ENCODE data around the gene AKAP13.
A peak's percentile ranks its signal among the peaks of the same experiment; 100 is the strongest.
"Not testable (repeated sequence)": the region's sequence is repeated elsewhere in the genome, so short reads cannot be mapped to it uniquely, and the experiment has no call there.

Gene AKAP13

DNA sequence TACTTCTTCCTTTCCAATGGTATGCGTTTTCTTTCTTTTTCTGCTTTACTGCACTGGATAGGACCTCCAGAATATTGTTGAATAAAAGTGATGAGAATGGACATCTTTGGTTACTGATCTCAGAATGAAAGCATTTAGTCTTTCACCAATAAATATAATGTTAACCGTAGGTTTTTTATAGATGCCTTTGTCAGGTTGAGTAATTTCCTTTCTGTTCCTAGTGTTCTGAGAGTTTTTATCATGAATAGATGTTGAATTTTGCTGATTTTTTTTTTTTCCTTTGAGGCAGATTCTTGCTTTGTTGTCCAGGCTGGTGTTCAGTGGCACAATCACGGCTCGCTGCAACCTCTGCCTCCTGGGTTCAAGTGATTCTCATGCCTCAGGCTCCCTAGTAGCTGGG is 255.9 kb downstream of the AKAP13 start:
- no peak for DNase-seq

- DNase-seq = peak; percentile 67
Measured at GRCh38 chr15:85639752-85640381, 259.5 kb downstream of the AKAP13 start.

- no peak for DNase-seq
Measured at GRCh38 chr15:85642065-85642692, 261.8 kb downstream of the AKAP13 start.

DNA sequence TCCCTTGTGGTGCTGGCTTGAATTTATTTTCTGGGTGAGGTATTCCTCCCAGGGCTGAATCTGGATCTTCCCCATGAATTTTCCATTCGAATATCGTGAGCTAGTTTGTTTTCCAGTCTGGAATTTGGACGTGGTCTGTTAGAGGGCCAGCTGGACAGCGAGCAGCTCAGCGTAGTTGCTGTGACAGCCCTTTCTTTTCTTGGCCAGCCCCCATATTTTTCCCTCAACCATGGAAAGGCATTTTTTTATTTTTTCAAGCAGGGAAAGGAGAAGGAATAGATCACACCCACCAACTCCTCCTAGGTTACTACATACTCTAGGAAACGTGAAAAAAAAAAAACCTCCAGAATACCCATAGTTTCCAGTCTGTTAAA is 262.3 kb downstream of the AKAP13 start:
- DNase-seq = peak; percentile 34

DNA sequence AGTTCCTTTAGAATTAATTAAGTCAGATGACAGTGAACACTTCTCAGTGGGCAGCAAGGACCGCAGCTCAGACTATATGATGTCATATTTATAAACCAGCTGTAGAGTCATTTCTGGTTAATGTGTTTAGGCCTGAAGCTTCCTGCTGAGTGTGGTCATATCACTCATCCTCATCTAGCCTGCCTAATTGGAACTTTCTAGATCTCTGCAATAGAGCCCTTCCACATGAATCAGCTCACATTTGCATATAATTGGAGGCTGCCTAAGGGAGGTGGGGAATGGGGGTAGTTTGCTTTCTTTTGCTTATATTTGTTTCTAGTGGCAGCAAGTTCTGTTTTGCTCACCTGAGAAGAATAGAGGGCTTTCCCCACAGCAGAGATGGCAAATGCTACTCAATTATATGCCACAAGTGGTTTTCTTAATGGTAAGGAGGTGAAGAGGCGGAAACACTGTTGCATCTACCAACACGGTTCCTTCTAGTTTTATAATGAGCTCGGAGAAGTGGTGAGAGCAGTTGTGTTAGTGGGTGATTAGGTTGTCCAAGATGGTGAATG is 266.2 kb downstream of the AKAP13 start:
- peak; percentile 97 for DNase-seq

- DNase-seq = peak; percentile 98
Measured at GRCh38 chr15:85649372-85649771, 269.0 kb downstream of the AKAP13 start.

DNA sequence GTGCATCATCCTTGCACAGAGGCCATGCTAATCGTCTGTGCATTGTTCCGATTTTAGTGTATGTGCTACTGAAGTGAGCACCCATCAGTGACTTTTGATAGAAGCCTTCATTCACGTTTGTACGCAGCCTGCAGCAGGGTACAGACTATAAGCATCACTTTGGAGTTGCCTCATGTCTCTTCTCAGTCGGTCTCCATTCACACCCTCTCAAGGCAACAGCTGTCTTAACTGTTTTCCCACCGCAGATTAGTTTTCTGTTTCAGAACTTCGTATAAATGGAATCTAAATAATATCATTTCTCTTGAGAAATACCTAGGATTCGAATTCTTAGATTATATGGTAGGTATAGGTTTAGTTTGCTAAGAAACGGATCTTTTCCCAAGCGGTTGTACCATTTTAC is 271.1 kb downstream of the AKAP13 start:
- DNase-seq = no peak

DNA sequence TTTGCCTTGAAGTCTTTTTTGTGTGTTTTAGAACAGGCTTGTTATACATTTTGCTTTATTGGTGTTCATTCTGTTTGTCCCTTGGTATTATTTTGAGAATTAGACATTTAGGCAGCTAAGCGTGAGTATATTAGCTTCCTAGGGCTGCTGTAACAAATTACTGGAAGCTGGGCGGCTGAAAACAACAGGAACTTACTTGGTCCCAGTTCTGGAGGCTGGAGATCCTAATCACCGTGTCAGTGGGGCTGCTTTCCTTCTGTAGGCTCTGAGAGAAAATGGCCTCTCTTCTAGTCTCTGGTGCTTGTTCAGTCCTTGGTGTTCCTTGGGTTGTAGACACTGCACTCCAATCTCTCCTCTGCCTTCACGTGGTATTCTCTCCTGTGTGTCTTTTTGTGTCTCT is 272.1 kb downstream of the AKAP13 start:
- no peak for DNase-seq

DNA sequence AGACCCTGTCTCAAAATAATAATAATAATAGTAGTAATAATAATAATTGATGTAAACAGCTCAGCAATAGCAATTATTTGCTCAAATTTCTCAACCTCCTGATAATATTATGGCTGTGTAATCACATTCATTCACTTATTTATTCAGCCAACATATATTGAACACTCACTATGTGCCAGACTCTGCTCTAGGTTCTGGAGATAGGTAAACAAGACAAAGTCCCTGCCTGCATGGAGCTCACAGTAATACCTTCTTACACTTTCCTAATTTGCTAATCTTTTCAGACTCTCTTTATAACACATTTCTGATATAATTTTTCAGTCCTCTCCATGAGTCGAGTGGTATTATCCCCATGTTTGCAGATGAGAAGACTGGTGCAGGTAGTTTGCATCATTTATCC is 276.7 kb downstream of the AKAP13 start:
- no peak for DNase-seq

DNA sequence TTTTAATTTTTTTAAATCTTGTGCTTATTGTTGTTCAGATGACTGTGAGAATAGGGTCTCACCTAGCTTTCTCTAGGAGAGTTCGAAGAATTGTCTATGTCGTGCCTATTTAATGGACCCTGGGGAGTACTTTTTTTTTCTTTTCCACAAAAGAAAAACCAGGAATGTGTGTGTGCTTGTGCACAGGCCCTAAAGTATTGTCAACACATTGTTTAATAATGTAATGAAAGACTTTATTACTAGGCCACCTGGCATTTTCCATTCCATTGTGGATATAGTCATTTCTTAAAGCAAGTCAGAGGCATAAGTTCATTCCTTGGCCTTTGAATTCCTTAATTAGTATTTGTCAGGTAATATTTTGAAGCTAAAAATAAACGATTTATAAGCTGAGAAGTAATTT is 278.4 kb downstream of the AKAP13 start:
- no peak for DNase-seq

DNA sequence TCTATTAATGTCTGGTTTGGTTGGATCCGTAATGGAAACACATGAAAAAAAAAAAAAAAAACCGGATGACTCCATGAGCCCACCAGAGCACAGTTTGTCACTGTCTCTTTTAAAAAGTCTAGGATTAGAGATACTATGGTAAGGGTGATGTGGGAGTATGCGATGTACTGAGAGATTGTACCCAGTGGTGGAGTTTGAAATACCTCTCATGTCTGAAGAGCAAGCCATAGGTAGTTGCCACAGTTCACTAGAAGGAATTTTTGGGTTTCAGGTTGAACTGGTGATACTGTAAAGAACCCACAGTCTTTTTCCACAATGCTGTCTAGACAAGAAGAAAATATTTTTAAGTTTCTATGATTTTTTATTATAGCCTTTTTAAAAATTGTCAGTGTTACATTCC is 281.5 kb downstream of the AKAP13 start:
- no peak for DNase-seq

DNA sequence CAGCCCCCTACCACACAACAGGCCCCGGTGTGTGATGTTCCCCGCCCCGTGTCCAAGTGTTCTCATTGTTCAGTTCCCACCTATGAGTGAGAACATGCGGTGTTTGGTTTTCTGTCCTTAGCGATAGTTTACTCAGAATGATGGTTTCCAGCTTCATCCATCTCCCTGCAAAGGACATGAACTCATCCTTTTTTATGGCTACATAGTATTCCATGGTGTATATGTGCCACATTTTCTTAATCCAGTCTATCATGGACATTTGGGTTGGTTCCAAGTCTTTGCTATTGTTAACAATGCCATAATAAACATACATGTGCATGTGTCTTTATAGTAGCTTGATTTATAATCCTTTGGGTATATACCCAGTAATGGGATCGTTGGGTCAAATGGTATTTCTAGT is 285.3 kb downstream of the AKAP13 start:
- DNase-seq = not testable (repeated sequence)

DNA sequence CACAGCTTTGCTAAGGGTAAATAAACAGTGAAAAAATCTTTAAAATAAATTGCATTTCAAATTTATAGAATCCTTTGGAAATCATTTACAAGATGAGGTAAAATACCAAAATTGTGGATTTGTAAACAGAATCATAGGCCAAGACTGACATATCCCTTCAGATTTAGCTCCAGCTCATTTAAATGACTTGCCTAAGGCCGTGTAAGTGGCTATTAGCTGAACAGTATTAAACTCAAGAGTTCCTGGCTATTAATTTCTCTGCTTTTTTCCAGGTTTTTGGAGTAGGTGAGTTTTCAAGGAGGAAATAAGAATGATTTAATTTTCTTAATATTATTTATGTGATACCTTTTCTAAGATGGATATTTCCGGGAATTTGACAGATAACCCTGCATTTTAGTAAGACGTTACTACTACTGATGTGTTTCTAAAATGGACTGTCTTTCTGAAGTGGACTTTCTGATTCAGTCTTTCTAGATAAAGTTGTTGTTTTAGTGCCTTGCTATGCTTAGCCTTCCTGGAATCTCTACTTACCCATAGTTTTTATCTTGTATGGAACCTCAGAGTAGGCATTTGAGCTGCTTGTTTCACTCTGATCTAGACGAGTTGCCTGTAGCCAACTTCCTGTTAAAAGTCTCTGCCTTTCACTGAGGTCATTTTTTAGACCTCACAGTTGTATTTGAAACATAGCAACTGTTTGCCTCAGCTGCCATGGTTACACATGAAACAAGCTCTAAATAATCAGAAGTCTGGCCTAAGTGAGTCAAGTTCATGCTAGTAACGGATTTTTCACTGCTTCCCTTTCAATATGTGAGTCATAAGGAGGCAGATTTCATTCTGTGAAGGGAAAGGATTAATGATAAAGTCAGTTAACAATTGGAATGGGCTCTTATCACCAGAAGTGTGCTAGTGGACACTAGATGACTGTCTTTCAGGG is 287.4 kb downstream of the AKAP13 start:
- peak; percentile 98 for DNase-seq

DNA sequence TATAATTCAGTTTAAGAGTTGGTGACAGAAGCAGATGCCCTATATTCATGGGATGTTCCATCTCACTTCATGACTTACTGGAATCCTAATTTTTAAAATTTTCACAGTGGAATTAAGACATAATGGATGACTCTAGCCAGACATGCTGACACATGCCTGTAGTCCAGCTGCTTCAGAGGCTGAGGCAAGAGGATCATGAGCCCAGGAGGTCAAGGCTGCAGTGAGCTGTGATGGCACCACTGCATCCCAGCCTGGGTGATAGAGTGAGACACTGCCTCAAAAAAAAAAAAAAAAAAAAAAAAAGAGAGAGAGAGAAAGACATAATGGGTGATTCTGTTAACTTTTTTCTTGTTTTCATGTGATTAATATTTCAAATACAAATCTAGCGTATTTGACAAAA is 290.8 kb downstream of the AKAP13 start:
- DNase-seq = peak; percentile 24

GRCh38 chr15:85672332-85673084 is 292.1 kb downstream of the AKAP13 start:
- DNase-seq = no peak

DNA sequence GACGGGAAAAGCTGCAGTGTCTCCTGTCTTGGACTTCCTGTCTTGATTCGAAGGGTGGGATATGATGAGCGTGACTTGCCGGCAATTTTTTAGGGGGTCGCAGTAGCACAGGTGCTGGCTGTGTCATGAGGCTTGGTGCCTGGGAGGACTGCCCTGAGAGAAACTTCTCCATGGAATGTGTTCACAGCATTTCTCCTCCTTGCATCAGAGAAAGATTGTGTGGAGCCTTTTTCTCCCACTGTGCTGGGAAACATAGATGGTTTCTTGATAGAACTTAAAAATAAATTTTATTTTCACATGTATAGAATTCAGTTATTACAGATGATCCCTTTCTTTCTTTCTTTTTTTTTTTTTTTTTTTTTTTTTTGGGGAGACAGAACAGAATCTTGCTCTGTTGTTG is 292.9 kb downstream of the AKAP13 start:
- DNase-seq = no peak

DNA sequence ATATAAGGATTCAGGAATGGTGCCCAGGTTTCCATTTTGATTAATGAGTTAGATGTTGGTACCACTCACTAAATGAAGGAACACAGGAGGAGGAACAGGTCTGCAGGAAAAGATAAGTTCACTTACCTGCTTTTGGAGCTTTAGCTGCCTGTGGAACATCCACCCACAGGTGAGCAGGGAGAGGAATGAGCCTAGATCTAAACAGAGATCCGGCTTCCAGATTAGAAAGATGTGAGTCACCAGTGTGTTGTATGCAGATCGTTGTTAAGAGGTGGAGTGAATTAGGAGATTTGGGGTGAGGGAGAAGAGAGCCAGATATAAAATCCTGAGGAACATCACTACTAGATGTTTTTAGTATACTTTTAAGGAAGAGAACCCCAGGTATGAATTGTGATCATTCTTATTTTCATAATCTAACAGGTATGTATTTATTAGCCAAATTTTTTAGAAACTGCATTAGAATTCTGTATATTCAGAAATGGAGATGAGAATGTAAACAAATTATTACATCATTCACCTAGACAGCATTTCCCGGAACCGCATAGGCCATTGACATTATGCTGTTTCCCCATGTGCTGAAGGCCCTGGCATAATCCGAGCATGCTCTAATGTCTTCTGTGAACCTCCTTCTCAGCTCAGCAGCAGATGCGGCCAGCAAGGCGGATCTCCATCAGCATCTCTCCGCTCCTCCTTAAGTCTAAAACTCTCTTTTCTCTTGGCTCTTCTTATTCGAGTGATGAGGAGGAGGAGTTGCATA is 296.1 kb downstream of the AKAP13 start:
- no peak for DNase-seq

DNA sequence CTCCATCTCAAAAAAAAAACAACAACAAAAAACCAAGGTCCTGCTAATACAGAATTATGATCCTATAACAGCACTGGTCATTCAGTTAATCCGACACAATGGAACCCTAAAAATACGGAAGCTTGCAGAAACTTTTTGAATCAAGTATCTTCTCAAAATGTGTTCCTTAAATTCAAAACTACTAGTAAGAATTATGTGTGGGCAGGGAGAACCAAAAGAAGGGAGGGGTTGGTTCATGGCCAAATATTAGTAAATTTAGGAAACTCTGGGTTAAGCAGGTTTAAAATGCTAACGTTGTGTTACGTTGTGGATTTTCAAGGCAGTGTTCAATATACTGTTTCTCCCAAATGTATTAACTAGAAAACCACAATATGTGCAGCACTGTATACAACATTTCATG is 298.8 kb downstream of the AKAP13 start:
- peak; percentile 69 for DNase-seq

- no peak for DNase-seq
Measured at GRCh38 chr15:85681386-85681785, 301.0 kb downstream of the AKAP13 start.

- DNase-seq = no peak
Measured at GRCh38 chr15:85684174-85684710, 303.8 kb downstream of the AKAP13 start.

DNA sequence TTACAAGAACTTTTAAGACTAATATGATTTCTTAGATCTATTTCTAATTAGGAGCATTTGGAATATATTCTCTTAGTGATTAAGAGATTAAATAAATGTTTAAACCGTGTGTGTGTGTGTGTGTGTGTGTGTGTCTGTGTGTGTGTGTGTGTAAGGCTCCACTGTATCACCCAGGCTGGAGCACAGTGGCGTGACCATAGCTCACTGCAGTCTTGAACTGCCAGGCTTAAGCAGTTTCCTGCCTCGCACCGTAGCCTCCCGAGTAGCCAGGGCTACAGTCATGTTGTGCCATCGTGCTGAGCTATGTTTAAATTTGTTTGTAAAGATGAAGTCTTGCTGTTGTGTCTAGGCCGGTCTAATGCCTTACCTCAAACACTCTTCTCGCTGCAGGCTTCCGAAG is 305.0 kb downstream of the AKAP13 start:
- DNase-seq = no peak

- DNase-seq = peak; percentile 21
Measured at GRCh38 chr15:85687329-85687728, 306.9 kb downstream of the AKAP13 start.
